HepG2 (cell line): ENCODE results near the gene SYNE2.

Source experiments
- CTCF ChIP-seq: sonication (generic); formaldehyde crosslinking; IDR thresholded peaks from 2 replicates; pipeline ENCODE4 v1.5.0; 2020; ENCODE audit warnings: mild to moderate bottlenecking, missing genetic modification reagents, moderate library complexity
- DNMT3B ChIP-seq: conservative IDR thresholded peaks from 2 replicates; pipeline ENCODE4 v1.6.1; 2016; ENCODE audit warnings: missing biosample characterization, control low read depth
- RAD51 ChIP-seq: fragments of 450-650 bp; IDR thresholded peaks from 2 replicates; pipeline ENCODE4 v1.6.1; 2016; ENCODE audit warnings: borderline replicate concordance
- ZNF335 ChIP-seq: sonication (generic); formaldehyde crosslinking; IDR thresholded peaks from 2 replicates; pipeline ENCODE4 v1.4.0; 2020; ENCODE audit warnings: missing genetic modification reagents
- ZNF724P ChIP-seq: sonication (generic); formaldehyde crosslinking; IDR thresholded peaks from 2 replicates; pipeline ENCODE4 v1.8.0; 2022; ENCODE audit warnings: missing genetic modification reagents, borderline replicate concordance
- ZSCAN25 ChIP-seq: sonication (generic); formaldehyde crosslinking; IDR thresholded peaks from 2 replicates; pipeline ENCODE4 v1.8.0; 2022; ENCODE audit warnings: mild to moderate bottlenecking, missing genetic modification reagents
- TF ChIP-seq, protein P1 (sequence below): sonication (generic); formaldehyde crosslinking; IDR thresholded peaks from 2 replicates; pipeline ENCODE4 v1.4.0; 2020; ENCODE audit warnings: missing genetic modification reagents, mild to moderate bottlenecking, borderline replicate concordance

GRCh38 chr14:63890553-63890952 lies 37.7 kb downstream of the SYNE2 start:
- TF ChIP-seq ZSCAN25 (CRISPR knock-in tag) (no peak), ZNF724P (CRISPR knock-in tag) (no peak), ZNF335 (CRISPR knock-in tag) (no peak), CTCF (CRISPR knock-in tag) (no peak), DNMT3B (no peak), RAD51 (no peak)
- TF ChIP-seq, protein P1, sequence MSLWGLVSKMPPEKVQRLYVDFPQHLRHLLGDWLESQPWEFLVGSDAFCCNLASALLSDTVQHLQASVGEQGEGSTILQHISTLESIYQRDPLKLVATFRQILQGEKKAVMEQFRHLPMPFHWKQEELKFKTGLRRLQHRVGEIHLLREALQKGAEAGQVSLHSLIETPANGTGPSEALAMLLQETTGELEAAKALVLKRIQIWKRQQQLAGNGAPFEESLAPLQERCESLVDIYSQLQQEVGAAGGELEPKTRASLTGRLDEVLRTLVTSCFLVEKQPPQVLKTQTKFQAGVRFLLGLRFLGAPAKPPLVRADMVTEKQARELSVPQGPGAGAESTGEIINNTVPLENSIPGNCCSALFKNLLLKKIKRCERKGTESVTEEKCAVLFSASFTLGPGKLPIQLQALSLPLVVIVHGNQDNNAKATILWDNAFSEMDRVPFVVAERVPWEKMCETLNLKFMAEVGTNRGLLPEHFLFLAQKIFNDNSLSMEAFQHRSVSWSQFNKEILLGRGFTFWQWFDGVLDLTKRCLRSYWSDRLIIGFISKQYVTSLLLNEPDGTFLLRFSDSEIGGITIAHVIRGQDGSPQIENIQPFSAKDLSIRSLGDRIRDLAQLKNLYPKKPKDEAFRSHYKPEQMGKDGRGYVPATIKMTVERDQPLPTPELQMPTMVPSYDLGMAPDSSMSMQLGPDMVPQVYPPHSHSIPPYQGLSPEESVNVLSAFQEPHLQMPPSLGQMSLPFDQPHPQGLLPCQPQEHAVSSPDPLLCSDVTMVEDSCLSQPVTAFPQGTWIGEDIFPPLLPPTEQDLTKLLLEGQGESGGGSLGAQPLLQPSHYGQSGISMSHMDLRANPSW (CRISPR knock-in tag), result no peak
